Transverse colon (tissue), 4 donors: ENCODE results near the gene OSM. TPM values are rescaled to one million over a fixed set of nuclear protein-coding genes. Genes with fewer than 3 reads are reported as not detected.

Experiments used
- DNase-seq: peaks from one replicate; pipeline ENCODE4 v3.0.0-alpha.2; 2019
- H3K27ac ChIP-seq, 4 donors: fragments of 200-600 bp; sonication (generic); 2 replicates each; pipeline ENCODE4 v1.5.1; 2016 to 2018; ENCODE audit warnings: inconsistent platforms in 4 of 4
- H3K27me3 ChIP-seq: fragments of 200-600 bp; sonication (generic); 2 replicates; pipeline ENCODE4 v1.5.1; 2017; ENCODE audit warnings: inconsistent platforms
- H3K36me3 ChIP-seq, 4 donors: fragments of 200-600 bp; sonication (generic); 2 replicates each; pipeline ENCODE4 v1.5.1; 2017 to 2019; ENCODE audit warnings: inconsistent platforms in 4 of 4
- H3K4me1 ChIP-seq, 4 donors: fragments of 200-600 bp; sonication (generic); 2 replicates each; pipeline ENCODE4 v1.5.1; 2017 to 2020; ENCODE audit warnings: inconsistent platforms in 4 of 4
- H3K4me3 ChIP-seq, 4 donors: fragments of 200-600 bp; sonication (generic); 1 replicate in 1 of 4; 2 replicates in 3 of 4; pipeline versions ENCODE4 v1.5.1 to v1.6.1; 2017 to 2019; ENCODE audit warnings: inconsistent platforms in 4 of 4
- H3K9me3 ChIP-seq, 2 donors: fragments of 200-600 bp; sonication (generic); 2 replicates each; pipeline ENCODE4 v1.5.1; 2017 to 2019; ENCODE audit warnings: inconsistent platforms in 2 of 2
- CTCF ChIP-seq, 5 experiments: fragments of 200-600 bp in 3 of 5; fragments of 450-650 bp in 2 of 5; sonication (generic) in 3 of 5; IDR thresholded peaks; 1 replicate in 2 of 5; 2 replicates in 3 of 5; pipeline ENCODE4 v1.5.1; 2016 to 2017; ENCODE audit warnings: antibody characterized with exemption in 5 of 5, inconsistent platforms in 3 of 5, mild to moderate bottlenecking in 2 of 5, moderate library complexity in 1 of 5
- EP300 ChIP-seq: sonication (generic); formaldehyde crosslinking; IDR thresholded peaks from one replicate; pipeline ENCODE4 v1.6.1; 2017; ENCODE audit warnings: antibody characterized with exemption, low read depth
- POLR2A ChIP-seq: fragments of 450-650 bp; IDR thresholded peaks from one replicate; pipeline ENCODE4 v1.6.1; 2016; ENCODE audit warnings: antibody characterized with exemption, mild to moderate bottlenecking, moderate library complexity
- POLR2AphosphoS5 ChIP-seq, 3 donors: sonication (generic); formaldehyde crosslinking; IDR thresholded peaks; one replicate each; pipeline ENCODE4 v1.6.1; 2016; ENCODE audit warnings: antibody characterized with exemption in 3 of 3
- WGBS, 2 donors: methylation state at CpG; one replicate each; pipeline ENCODE4 v1.1.5; 2018; ENCODE audit warnings: low coverage in 1 of 2; 5-methylcytosine and 5-hydroxymethylcytosine counted together
- in situ Hi-C, 4 donors: fragments of 200-750 bp; cut with MboI; loops; one replicate each; pipeline versions ENCODE4 v1.15.0 to v1.15.1; 2017; ENCODE audit warnings: low sequenced_read_pairs in 3 of 4, low pct_ligation_motif_present in 1 of 4, low pct_unique_long_range_greater_than_20kb in 1 of 4
- intact Hi-C: fragments of 100-400 bp; cut with DNase I; formaldehyde crosslinking; loops from one replicate; pipeline ENCODE4 v1.15.1; 2023; ENCODE audit warnings: low total_unique reads
- total RNA-seq, 4 donors: library from RNA; depleted of rRNA; stranded (reverse); fragments of >200 nt; gene quantifications; one replicate each; pipeline ENCODE4 v1.1.0, GENCODE V29; 2016

The OSM gene
- total RNA-seq, 4 donors from 2014 or later = not detected

- no peak for DNase-seq
- intact Hi-C loops = no loop called here
- in situ Hi-C loops = no loop called here
- TF ChIP-seq EP300 (no peak), POLR2AphosphoS5 (IDR thresholded peaks at IDR 0.05) (no peak)
- no peak overlapping the region for H3K27ac ChIP-seq
- H3K4me1 ChIP-seq = peaks cover 0 to 14% (median 0%) of the 10 kb centered on the region in 4 donors
- H3K4me3 ChIP-seq = no peak overlapping the region
- H3K36me3 ChIP-seq = no peaks in the 10 kb centered on the region
- WGBS, 2 donors = 67% methylated on average over 17 of the region's 17 CpGs; no CpG with 5 or more reads in 1 of the 2 donors
- H3K9me3 ChIP-seq = no peaks in the 10 kb centered on the region
- H3K27me3 ChIP-seq = no peaks in the 10 kb centered on the region
Measured at GRCh38 chr22:30232716-30233218, 33.9 kb downstream of the OSM start.

GRCh38 chr22:30230787-30231461 is 35.7 kb downstream of the OSM start:
- no peaks in the 10 kb centered on the region for H3K36me3 ChIP-seq
- TF ChIP-seq POLR2A = no peak
- no peak for TF ChIP-seq POLR2AphosphoS5 (IDR thresholded peaks at IDR 0.05)
- TF ChIP-seq CTCF (IDR thresholded peaks at IDR 0.05) = no peak
- TF ChIP-seq EP300 = no peak
- 65 to 89% methylated on average over 4 to 9 of the region's 9 CpGs for WGBS, 2 donors
- H3K27me3 ChIP-seq = no peaks in the 10 kb centered on the region
- DNase-seq = no peak
- intact Hi-C loops (no loop called here), in situ Hi-C loops (no loop called here)
- no peak overlapping the region for H3K27ac ChIP-seq
- peaks cover 0 to 13% (median 0%) of the 10 kb centered on the region in 4 donors for H3K4me1 ChIP-seq
- H3K4me3 ChIP-seq = no peak overlapping the region
- no peaks in the 10 kb centered on the region for H3K9me3 ChIP-seq

GRCh38 chr22:30230330-30230729 is 36.3 kb downstream of the OSM start:
- no peak for DNase-seq
- H3K27ac ChIP-seq = no peak overlapping the region
- H3K36me3 ChIP-seq = no peaks in the 10 kb centered on the region
- WGBS, 2 donors = 93 to 95% methylated on average over 3 of the region's 3 CpGs
- in situ Hi-C loops = no loop called here
- H3K9me3 ChIP-seq = no peaks in the 10 kb centered on the region
- intact Hi-C loops = no loop called here
- no peak overlapping the region for H3K4me3 ChIP-seq
- no peak for TF ChIP-seq CTCF (IDR thresholded peaks at IDR 0.05)
- TF ChIP-seq EP300 = no peak
- TF ChIP-seq POLR2AphosphoS5 (IDR thresholded peaks at IDR 0.05) = no peak
- TF ChIP-seq POLR2A = no peak
- peaks cover 0 to 7% (median 0%) of the 10 kb centered on the region in 4 donors for H3K4me1 ChIP-seq
- H3K27me3 ChIP-seq = no peaks in the 10 kb centered on the region

- H3K4me3 ChIP-seq = no peak overlapping the region
- in situ Hi-C loops = no loop called here
- no peaks in the 10 kb centered on the region for H3K27me3 ChIP-seq
- TF ChIP-seq EP300 (no peak), POLR2A (no peak), POLR2AphosphoS5 (IDR thresholded peaks at IDR 0.05) (no peak), CTCF (IDR thresholded peaks at IDR 0.05) (no peak)
- H3K4me1 ChIP-seq = no peaks in the 10 kb centered on the region
- H3K9me3 ChIP-seq = no peaks in the 10 kb centered on the region
- no peak for DNase-seq
- H3K36me3 ChIP-seq = no peaks in the 10 kb centered on the region
- H3K27ac ChIP-seq = no peak overlapping the region
- 79 to 88% methylated on average over 3 to 21 of the region's 21 CpGs for WGBS, 2 donors
- intact Hi-C loops = no loop called here
Measured at GRCh38 chr22:30228509-30229359, 37.9 kb downstream of the OSM start.
